GM23338 (cell line): ENCODE results near the gene TPCN2. TPM values are rescaled to one million over a fixed set of nuclear protein-coding genes. Genes with fewer than 3 reads are reported as not detected.

Experiments
- ATAC-seq: fragments of 200-7000 bp; cut with Tn5 transposase; 3 replicates; pipeline ENCODE4 v1.9.1; 2020
- DNase-seq: peaks from one replicate; pipeline ENCODE4 v3.0.0-alpha.2; 2015; ENCODE audit warnings: low spot score
- H2AFZ ChIP-seq: fragments of 200-600 bp; sonication (generic); 2 replicates; pipeline ENCODE4 v1.8.0; 2016; ENCODE audit warnings: antibody characterized with exemption, mild to moderate bottlenecking, moderate library complexity
- H3F3A ChIP-seq: fragments of 200-600 bp; sonication (generic); replicated peaks from 2 replicates; pipeline ENCODE4 v1.8.0; 2017; ENCODE audit warnings: antibody characterized with exemption, mixed run types, low read depth
- H3K27ac ChIP-seq: fragments of 200-600 bp; sonication (generic); 2 replicates; pipeline ENCODE4 v1.6.1; 2016; ENCODE audit warnings: low read depth
- H3K27me3 ChIP-seq: fragments of 200-600 bp; sonication (generic); 2 replicates; pipeline ENCODE4 v1.8.0; 2016; ENCODE audit warnings: mild to moderate bottlenecking, mixed run types, moderate library complexity; ENCODE audit not compliant: insufficient read depth
- H3K36me3 ChIP-seq: fragments of 200-600 bp; sonication (generic); 2 replicates; pipeline ENCODE4 v1.8.0; 2016; ENCODE audit warnings: mild to moderate bottlenecking; ENCODE audit not compliant: insufficient read depth
- H3K4me1 ChIP-seq: fragments of 200-600 bp; sonication (generic); 2 replicates; pipeline ENCODE4 v1.8.0; 2016; ENCODE audit warnings: mild to moderate bottlenecking, moderate library complexity; ENCODE audit not compliant: insufficient read depth
- H3K4me2 ChIP-seq: fragments of 200-600 bp; sonication (generic); 2 replicates; pipeline ENCODE4 v1.7.1; 2017; ENCODE audit warnings: mixed run types
- H3K4me3 ChIP-seq: fragments of 200-600 bp; sonication (generic); 2 replicates; pipeline ENCODE4 v1.6.1; 2016; ENCODE audit warnings: mixed run types
- H3K79me2 ChIP-seq: fragments of 200-600 bp; sonication (generic); replicated peaks from 2 replicates; pipeline ENCODE4 v1.8.0; 2017; ENCODE audit warnings: mild to moderate bottlenecking; ENCODE audit not compliant: insufficient read depth
- H3K9me2 ChIP-seq: fragments of 200-600 bp; sonication (generic); 2 replicates; pipeline ENCODE4 v1.8.0; 2017; ENCODE audit not compliant: insufficient read depth
- H4K20me1 ChIP-seq: fragments of 200-600 bp; sonication (generic); replicated peaks from 2 replicates; pipeline ENCODE4 v1.8.0; 2017; ENCODE audit warnings: mild to moderate bottlenecking; ENCODE audit not compliant: insufficient read depth
- H3K27ac Mint-ChIP-seq: 2 replicates; pipeline ENCODE4 v1.8.0; 2020; ENCODE audit warnings: inconsistent platforms, mild to moderate bottlenecking, moderate library complexity, mixed read lengths
- H3K27me3 Mint-ChIP-seq: 3 replicates; pipeline ENCODE4 v1.8.0; 2022; ENCODE audit warnings: low read depth, mild to moderate bottlenecking, moderate library complexity, mixed read lengths, inconsistent platforms; ENCODE audit not compliant: insufficient read depth, poor library complexity
- H3K36me3 Mint-ChIP-seq: 3 replicates; pipeline ENCODE4 v1.8.0; 2021; ENCODE audit warnings: low read depth, mild to moderate bottlenecking, inconsistent platforms, moderate library complexity, mixed read lengths
- H3K4me1 Mint-ChIP-seq: 3 replicates; pipeline ENCODE4 v1.8.0; 2020; ENCODE audit warnings: mild to moderate bottlenecking, inconsistent platforms, mixed read lengths
- H3K4me3 Mint-ChIP-seq: 3 replicates; pipeline ENCODE4 v1.8.0; 2021; ENCODE audit warnings: moderate library complexity, mild to moderate bottlenecking, inconsistent platforms, mixed read lengths
- H3K9me3 Mint-ChIP-seq: 3 replicates; pipeline ENCODE4 v1.8.0; 2020; ENCODE audit warnings: moderate library complexity, mild to moderate bottlenecking, inconsistent platforms, mixed read lengths
- CREB1 ChIP-seq: fragments of 250-450 bp; sonication (Bioruptor Pico); IDR thresholded peaks from 2 replicates; pipeline ENCODE4 v1.5.0; 2020; ENCODE audit warnings: low read depth, mild to moderate bottlenecking, moderate library complexity
- CTCF ChIP-seq, 2 experiments: fragments of 200-600 bp in 1 of 2; sonication (generic) in 1 of 2; conservative IDR thresholded peaks; 2 replicates each; pipeline versions ENCODE4 v1.5.1 to v1.6.1; 2016 to 2017; ENCODE audit warnings: antibody characterized with exemption in 2 of 2, low read depth in 2 of 2, mild to moderate bottlenecking in 2 of 2, moderate library complexity in 1 of 2
- ETS1 ChIP-seq: IDR thresholded peaks from 2 replicates; pipeline ENCODE4 v1.6.1; 2016; ENCODE audit warnings: antibody characterized with exemption
- EZH2 ChIP-seq: fragments of 200-600 bp; sonication (generic); IDR thresholded peaks from one replicate; pipeline ENCODE4 v1.8.0; 2017; ENCODE audit warnings: antibody characterized with exemption, mild to moderate bottlenecking, low read depth; ENCODE audit not compliant: unreplicated experiment
- EZH2phosphoT487 ChIP-seq: fragments of 200-600 bp; sonication (generic); IDR thresholded peaks from one replicate; pipeline ENCODE4 v1.8.1; 2018; ENCODE audit warnings: antibody characterized with exemption; ENCODE audit not compliant: unreplicated experiment
- JUNB ChIP-seq: IDR thresholded peaks from one replicate; pipeline ENCODE4 v1.6.1; 2016; ENCODE audit warnings: antibody characterized with exemption; ENCODE audit not compliant: unreplicated experiment
- NANOG ChIP-seq: IDR thresholded peaks from 2 replicates; pipeline ENCODE4 v1.6.1; 2016; ENCODE audit warnings: antibody characterized with exemption, borderline replicate concordance
- POLR2AphosphoS5 ChIP-seq: IDR thresholded peaks from 2 replicates; pipeline ENCODE4 v1.6.1; 2016; ENCODE audit warnings: antibody characterized with exemption, low read depth
- REST ChIP-seq: IDR thresholded peaks from one replicate; pipeline ENCODE4 v1.6.1; 2018; ENCODE audit warnings: antibody characterized with exemption; ENCODE audit not compliant: unreplicated experiment
- STAT1 ChIP-seq: IDR thresholded peaks from one replicate; pipeline ENCODE4 v1.6.1; 2016; ENCODE audit warnings: antibody characterized with exemption; ENCODE audit not compliant: unreplicated experiment
- ZNF114 ChIP-seq: fragments of 250-450 bp; sonication (Bioruptor Pico); IDR thresholded peaks from 2 replicates; pipeline ENCODE4 v1.5.0; 2020; ENCODE audit warnings: mild to moderate bottlenecking, moderate library complexity
- ZNF331 ChIP-seq: fragments of 250-450 bp; sonication (Bioruptor Pico); IDR thresholded peaks from 2 replicates; pipeline ENCODE4 v1.5.0; 2020; ENCODE audit warnings: low read depth, mild to moderate bottlenecking, moderate library complexity
- ZNF462 ChIP-seq: fragments of 250-450 bp; sonication (Bioruptor Pico); IDR thresholded peaks from 2 replicates; pipeline ENCODE4 v1.5.0; 2020; ENCODE audit warnings: mild to moderate bottlenecking, moderate library complexity
- polyA plus RNA-seq: library from polyadenylated mRNA; unstranded; fragments of >200 nt; fragmentation: Nextera tagmentation; extraction: Ambion mirVana; gene quantifications from 2 replicates; pipeline ENCODE4 v1.2.1, GENCODE V29; 2016
- total RNA-seq: library from RNA; depleted of rRNA; stranded (reverse); fragments of >200 nt; shearing (Covaris generic); gene quantifications from 2 replicates; pipeline ENCODE4 v1.2.3, GENCODE V29; 2014

TPCN2 gene
- total and polyA plus RNA-seq, 2 experiments from 2014 or later: 5.8 to 14.7 TPM

- Histone ChIP-seq H3K4me2 (no peak overlapping the region), H3K9me2 (no peaks in the 10 kb centered on the region), H3K79me2 (no peaks in the 10 kb centered on the region), H3K4me3 (no peak overlapping the region), H3K27me3 (no peaks in the 10 kb centered on the region), H3K4me1 (no peaks in the 10 kb centered on the region), H3K27ac (no peak overlapping the region), H2AFZ (no peak overlapping the region), H3F3A (no peaks in the 10 kb centered on the region), H4K20me1 (no peaks in the 10 kb centered on the region), H3K36me3 (no peaks in the 10 kb centered on the region)
- Mint-ChIP-seq H3K4me3 (no peak overlapping the region), H3K27ac (no peak overlapping the region), H3K9me3 (no peaks in the 10 kb centered on the region), H3K4me1 (peaks cover under 1% of the 10 kb centered on the region; the same call in 2 of the 3 replicates), H3K27me3 (peaks cover 15% of the 10 kb centered on the region), H3K36me3 (no peaks in the 10 kb centered on the region)
- ATAC-seq (no peak), DNase-seq (no peak)
- TF ChIP-seq POLR2AphosphoS5 (no peak), REST (no peak), NANOG (no peak), ZNF331 (CRISPR knock-in tag) (no peak), EZH2phosphoT487 (no peak), CTCF (conservative IDR thresholded peaks at IDR 0.05; ENCODE audit: low read depth in 2 of 2) (no peak), JUNB (no peak), EZH2 (no peak), ETS1 (no peak), STAT1 (no peak), CREB1 (CRISPR knock-in tag) (no peak), ZNF114 (CRISPR knock-in tag) (no peak), ZNF462 (CRISPR knock-in tag) (no peak)
Measured at GRCh38 chr11:69158301-69159149, 109.8 kb downstream of the TPCN2 start.
